Measurements from ENCODE around the gene TTC28. TPM values are rescaled to one million over a fixed set of nuclear protein-coding genes. Genes with fewer than 3 reads are reported as not detected.

Gene TTC28
- polyA plus RNA-seq, 1 donor from 2014 or later: 14.8 TPM

- H4K20me1 ChIP-seq (ENCODE audit: insufficient read depth): no peaks in the 10 kb centered on the region
- H3K27ac ChIP-seq (ENCODE audit: low read length): peak overlapping the region; percentile 86
- peak overlapping the region; percentile 50 for H3K4me3 ChIP-seq (ENCODE audit: low read length)
- H3K9me3 ChIP-seq (ENCODE audit: low read length): no peaks in the 10 kb centered on the region
- no peaks in the 10 kb centered on the region for H3K79me2 ChIP-seq (replicated peaks; ENCODE audit: insufficient read depth, low read length)
- H3F3A ChIP-seq (ENCODE audit: insufficient read depth, low read length, poor library complexity, severe bottlenecking): peaks cover 5% of the 10 kb centered on the region
- H2AFZ ChIP-seq (ENCODE audit: low read depth, low read length): no peak overlapping the region
- peak overlapping the region; percentile 63 for H3K4me2 ChIP-seq (ENCODE audit: low read length)
- no peak for TF ChIP-seq REST (IDR thresholded peaks at IDR 0.05; ENCODE audit: borderline replicate concordance)
- no peak for TF ChIP-seq TAF1 (IDR thresholded peaks at IDR 0.05; ENCODE audit: low read depth)
- no peak for TF ChIP-seq EZH2 (IDR thresholded peaks at IDR 0.05; ENCODE audit: borderline replicate concordance, insufficient read depth, low read length, poor library complexity, severe bottlenecking)
- TF ChIP-seq EP300 (conservative IDR thresholded peaks at IDR 0.05; ENCODE audit: poor library complexity, severe bottlenecking): no peak
- TF ChIP-seq RAD21 (conservative IDR thresholded peaks at IDR 0.05): no peak
- TF ChIP-seq CTCF (IDR thresholded peaks at IDR 0.05; ENCODE audit: poor library complexity, severe bottlenecking): no peak
- TF ChIP-seq MXI1 (conservative IDR thresholded peaks at IDR 0.05; ENCODE audit: poor library complexity, severe bottlenecking): no peak
- TF ChIP-seq SMC3 (conservative IDR thresholded peaks at IDR 0.05; ENCODE audit: poor library complexity): no peak
- TF ChIP-seq POLR2AphosphoS5 (IDR thresholded peaks at IDR 0.05): no peak
- no peaks in the 10 kb centered on the region for H3K36me3 ChIP-seq (ENCODE audit: insufficient read depth, low read length)
- H3K9ac ChIP-seq (ENCODE audit: low read length): peak overlapping the region; percentile 43
- H3K9me2 ChIP-seq (ENCODE audit: insufficient read depth, low read length): no peaks in the 10 kb centered on the region
- no peaks in the 10 kb centered on the region for H3K27me3 ChIP-seq (ENCODE audit: insufficient read depth, low read depth, low read length)
Measured at GRCh38 chr22:28111501-28112189, 568.0 kb downstream of the TTC28 start.

- Histone ChIP-seq H2AFZ (ENCODE audit: low read depth, low read length) (no peak overlapping the region), H3K79me2 (replicated peaks; ENCODE audit: insufficient read depth, low read length) (no peaks in the 10 kb centered on the region), H3K27ac (ENCODE audit: low read length) (no peak overlapping the region), H4K20me1 (ENCODE audit: insufficient read depth) (no peaks in the 10 kb centered on the region), H3K36me3 (ENCODE audit: insufficient read depth, low read length) (no peaks in the 10 kb centered on the region), H3F3A (ENCODE audit: insufficient read depth, low read length, poor library complexity, severe bottlenecking) (peaks cover 5% of the 10 kb centered on the region), H3K9ac (ENCODE audit: low read length) (no peak overlapping the region), H3K9me2 (ENCODE audit: insufficient read depth, low read length) (no peaks in the 10 kb centered on the region), H3K9me3 (ENCODE audit: low read length) (no peaks in the 10 kb centered on the region), H3K4me3 (ENCODE audit: low read length) (no peak overlapping the region), H3K27me3 (ENCODE audit: insufficient read depth, low read depth, low read length) (no peaks in the 10 kb centered on the region), H3K4me2 (ENCODE audit: low read length) (no peak overlapping the region)
- no peak for TF ChIP-seq EP300 (conservative IDR thresholded peaks at IDR 0.05; ENCODE audit: poor library complexity, severe bottlenecking)
- TF ChIP-seq REST (IDR thresholded peaks at IDR 0.05; ENCODE audit: borderline replicate concordance): no peak
- TF ChIP-seq POLR2AphosphoS5 (IDR thresholded peaks at IDR 0.05): no peak
- no peak for TF ChIP-seq SMC3 (conservative IDR thresholded peaks at IDR 0.05; ENCODE audit: poor library complexity)
- no peak for TF ChIP-seq CTCF (IDR thresholded peaks at IDR 0.05; ENCODE audit: poor library complexity, severe bottlenecking)
- TF ChIP-seq RAD21 (conservative IDR thresholded peaks at IDR 0.05): no peak
- no peak for TF ChIP-seq MXI1 (conservative IDR thresholded peaks at IDR 0.05; ENCODE audit: poor library complexity, severe bottlenecking)
- TF ChIP-seq TAF1 (IDR thresholded peaks at IDR 0.05; ENCODE audit: low read depth): no peak
- TF ChIP-seq EZH2 (IDR thresholded peaks at IDR 0.05; ENCODE audit: borderline replicate concordance, insufficient read depth, low read length, poor library complexity, severe bottlenecking): no peak
Measured at GRCh38 chr22:28108851-28109250, 570.8 kb downstream of the TTC28 start.

Measured in neural cell (in vitro differentiated cells).